ENCODE measurements around the gene RFESD. TPM values are rescaled to one million over a fixed set of nuclear protein-coding genes. Genes with fewer than 3 reads are reported as not detected.

Gene RFESD
- total and polyA plus RNA-seq, 2 of the 8 experiments (the other 6 are each of a cell fraction or from before 2014, with no cell fraction given), result 1.7 to 2.0 TPM

- TF ChIP-seq NRF1 (IDR thresholded peaks at IDR 0.05; ENCODE audit: low read depth, low read length), result no peak
- TF ChIP-seq SAP30 (IDR thresholded peaks at IDR 0.05; ENCODE audit: insufficient read depth, insufficient replicate concordance, low read length), result no peak
- no peak for TF ChIP-seq RXRA (IDR thresholded peaks at IDR 0.05; ENCODE audit: insufficient read depth, low read depth, low read length)
- TF ChIP-seq RBBP5 (IDR thresholded peaks at IDR 0.05; ENCODE audit: borderline replicate concordance, low read depth, low read length), result no peak
- TF ChIP-seq MAX (IDR thresholded peaks at IDR 0.05), result no peak
- TF ChIP-seq TBP (IDR thresholded peaks at IDR 0.05; ENCODE audit: low read depth, low read length), result no peak
- TF ChIP-seq JUN (IDR thresholded peaks at IDR 0.05; ENCODE audit: low read depth, low read length), result no peak
- no peak for TF ChIP-seq NANOG (IDR thresholded peaks at IDR 0.05; ENCODE audit: insufficient read depth, low read depth, low read length, poor library complexity, severe bottlenecking)
- no peak for TF ChIP-seq KDM5A (IDR thresholded peaks at IDR 0.05; ENCODE audit: low read length)
These were observed 36.9 kb upstream of the RFESD start (continued) for GRCh38 chr5:95609711-95610110.

Data from H1 (cell line).